Measurements from ENCODE around the gene TRPM3.

Gene TRPM3

GRCh38 chr9:71131145-71131544, 9.7 kb upstream of the TRPM3 start:
- TF ChIP-seq FOXP2 (optimal IDR thresholded peaks at IDR 0.05; ENCODE audit: control extremely low read depth, extremely low read length, insufficient read depth) (no peak), EZH2 (IDR thresholded peaks at IDR 0.05) (no peak), POLR2AphosphoS5 (IDR thresholded peaks at IDR 0.05; ENCODE audit: borderline replicate concordance, low read depth, low read length) (no peak)

GRCh38 chr9:71130521-71130920, 9.1 kb upstream of the TRPM3 start:
- H3K27ac ChIP-seq = no peak overlapping the region
- TF ChIP-seq EZH2 (IDR thresholded peaks at IDR 0.05) = no peak
- no peak for TF ChIP-seq FOXP2 (optimal IDR thresholded peaks at IDR 0.05; ENCODE audit: control extremely low read depth, extremely low read length, insufficient read depth)
- no peak for TF ChIP-seq POLR2AphosphoS5 (IDR thresholded peaks at IDR 0.05; ENCODE audit: borderline replicate concordance, low read depth, low read length)

More at GRCh38 chr9:71131145-71131544, 9.7 kb upstream of the TRPM3 start:
- no peak overlapping the region for H3K9ac ChIP-seq (ENCODE audit: insufficient read length)
- H3K4me3 ChIP-seq = no peak overlapping the region
- no peak for DNase-seq (ENCODE audit: low read depth, low spot score)
- H3K27ac ChIP-seq = no peak overlapping the region
- no peaks in the 10 kb centered on the region for H3K9me3 ChIP-seq (ENCODE audit: low read depth, low read length)
- no peaks in the 10 kb centered on the region for H3K36me3 ChIP-seq (ENCODE audit: insufficient read depth, low read length)

GRCh38 chr9:71128796-71129195, 7.4 kb upstream of the TRPM3 start:
- no peaks in the 10 kb centered on the region for H3K36me3 ChIP-seq (ENCODE audit: insufficient read depth, low read length)
- H3K9me3 ChIP-seq (ENCODE audit: low read depth, low read length) = no peaks in the 10 kb centered on the region
- H3K27ac ChIP-seq = no peak overlapping the region
- no peak for DNase-seq (ENCODE audit: low read depth, low spot score)
- TF ChIP-seq EZH2 (IDR thresholded peaks at IDR 0.05) (no peak), POLR2AphosphoS5 (IDR thresholded peaks at IDR 0.05; ENCODE audit: borderline replicate concordance, low read depth, low read length) (no peak), FOXP2 (optimal IDR thresholded peaks at IDR 0.05; ENCODE audit: control extremely low read depth, extremely low read length, insufficient read depth) (no peak)
- no peak overlapping the region for H3K4me3 ChIP-seq
- H3K9ac ChIP-seq (ENCODE audit: insufficient read length) = no peak overlapping the region

More at GRCh38 chr9:71130521-71130920, 9.1 kb upstream of the TRPM3 start:
- no peak overlapping the region for H3K9ac ChIP-seq (ENCODE audit: insufficient read length)
- H3K36me3 ChIP-seq (ENCODE audit: insufficient read depth, low read length) = no peaks in the 10 kb centered on the region
- no peak for DNase-seq (ENCODE audit: low read depth, low spot score)
- no peak overlapping the region for H3K4me3 ChIP-seq
- H3K9me3 ChIP-seq (ENCODE audit: low read depth, low read length) = no peaks in the 10 kb centered on the region

GRCh38 chr9:71127301-71127700, 5.9 kb upstream of the TRPM3 start:
- Histone ChIP-seq H3K27ac (no peak overlapping the region), H3K36me3 (ENCODE audit: insufficient read depth, low read length) (no peaks in the 10 kb centered on the region), H3K4me3 (no peak overlapping the region), H3K9me3 (ENCODE audit: low read depth, low read length) (no peaks in the 10 kb centered on the region), H3K9ac (ENCODE audit: insufficient read length) (no peak overlapping the region)
- no peak for DNase-seq (ENCODE audit: low read depth, low spot score)
- TF ChIP-seq POLR2AphosphoS5 (IDR thresholded peaks at IDR 0.05; ENCODE audit: borderline replicate concordance, low read depth, low read length) (no peak), FOXP2 (optimal IDR thresholded peaks at IDR 0.05; ENCODE audit: control extremely low read depth, extremely low read length, insufficient read depth) (no peak), EZH2 (IDR thresholded peaks at IDR 0.05) (no peak)

- Histone ChIP-seq H3K36me3 (ENCODE audit: insufficient read depth, low read length) (no peaks in the 10 kb centered on the region), H3K9me3 (ENCODE audit: low read depth, low read length) (no peaks in the 10 kb centered on the region), H3K4me3 (no peak overlapping the region), H3K9ac (ENCODE audit: insufficient read length) (no peak overlapping the region), H3K27ac (no peak overlapping the region)
- DNase-seq (ENCODE audit: low read depth, low spot score) = no peak
- TF ChIP-seq POLR2AphosphoS5 (IDR thresholded peaks at IDR 0.05; ENCODE audit: borderline replicate concordance, low read depth, low read length) = no peak
- TF ChIP-seq EZH2 (IDR thresholded peaks at IDR 0.05) = no peak
- TF ChIP-seq FOXP2 (optimal IDR thresholded peaks at IDR 0.05; ENCODE audit: control extremely low read depth, extremely low read length, insufficient read depth) = no peak
These were observed 1.0 kb upstream of the TRPM3 start for GRCh38 chr9:71122421-71122820.

- H3K9ac ChIP-seq (ENCODE audit: insufficient read length) = no peak overlapping the region
- no peak overlapping the region for H3K27ac ChIP-seq
- no peaks in the 10 kb centered on the region for H3K36me3 ChIP-seq (ENCODE audit: insufficient read depth, low read length)
- H3K4me3 ChIP-seq = no peak overlapping the region
- TF ChIP-seq POLR2AphosphoS5 (IDR thresholded peaks at IDR 0.05; ENCODE audit: borderline replicate concordance, low read depth, low read length) (no peak), EZH2 (IDR thresholded peaks at IDR 0.05) (no peak), FOXP2 (optimal IDR thresholded peaks at IDR 0.05; ENCODE audit: control extremely low read depth, extremely low read length, insufficient read depth) (no peak)
- no peaks in the 10 kb centered on the region for H3K9me3 ChIP-seq (ENCODE audit: low read depth, low read length)
- DNase-seq (ENCODE audit: low read depth, low spot score) = no peak
These were observed 528 bp upstream of the TRPM3 start for GRCh38 chr9:71122022-71122275.

GRCh38 chr9:71120501-71121247, 747 bp downstream of the TRPM3 start:
- Histone ChIP-seq H3K36me3 (ENCODE audit: insufficient read depth, low read length) (no peaks in the 10 kb centered on the region), H3K27ac (no peak overlapping the region), H3K9me3 (ENCODE audit: low read depth, low read length) (no peaks in the 10 kb centered on the region), H3K4me3 (no peak overlapping the region), H3K9ac (ENCODE audit: insufficient read length) (no peak overlapping the region)
- DNase-seq (ENCODE audit: low read depth, low spot score) = no peak
- TF ChIP-seq FOXP2 (optimal IDR thresholded peaks at IDR 0.05; ENCODE audit: control extremely low read depth, extremely low read length, insufficient read depth) (no peak), EZH2 (IDR thresholded peaks at IDR 0.05) (no peak), POLR2AphosphoS5 (IDR thresholded peaks at IDR 0.05; ENCODE audit: borderline replicate concordance, low read depth, low read length) (no peak)

GRCh38 chr9:71119746-71120145, 1.7 kb downstream of the TRPM3 start:
- no peak for TF ChIP-seq POLR2AphosphoS5 (IDR thresholded peaks at IDR 0.05; ENCODE audit: borderline replicate concordance, low read depth, low read length)
- no peak for TF ChIP-seq EZH2 (IDR thresholded peaks at IDR 0.05)
- no peak for TF ChIP-seq FOXP2 (optimal IDR thresholded peaks at IDR 0.05; ENCODE audit: control extremely low read depth, extremely low read length, insufficient read depth)
- H3K4me3 ChIP-seq = no peak overlapping the region
- no peak for DNase-seq (ENCODE audit: low read depth, low spot score)
- H3K36me3 ChIP-seq (ENCODE audit: insufficient read depth, low read length) = no peaks in the 10 kb centered on the region
- H3K27ac ChIP-seq = no peak overlapping the region
- no peak overlapping the region for H3K9ac ChIP-seq (ENCODE audit: insufficient read length)
- no peaks in the 10 kb centered on the region for H3K9me3 ChIP-seq (ENCODE audit: low read depth, low read length)

GRCh38 chr9:71118324-71118723, 3.1 kb downstream of the TRPM3 start:
- H3K9me3 ChIP-seq (ENCODE audit: low read depth, low read length) = no peaks in the 10 kb centered on the region
- H3K4me3 ChIP-seq = no peak overlapping the region
- H3K9ac ChIP-seq (ENCODE audit: insufficient read length) = no peak overlapping the region
- TF ChIP-seq POLR2AphosphoS5 (IDR thresholded peaks at IDR 0.05; ENCODE audit: borderline replicate concordance, low read depth, low read length) = no peak
- TF ChIP-seq EZH2 (IDR thresholded peaks at IDR 0.05) = no peak
- TF ChIP-seq FOXP2 (optimal IDR thresholded peaks at IDR 0.05; ENCODE audit: control extremely low read depth, extremely low read length, insufficient read depth) = no peak
- H3K36me3 ChIP-seq (ENCODE audit: insufficient read depth, low read length) = no peaks in the 10 kb centered on the region
- no peak for DNase-seq (ENCODE audit: low read depth, low spot score)
- H3K27ac ChIP-seq = no peak overlapping the region
